Fibroblast of the aortic adventitia (primary cell): ENCODE data around the gene NFIX. TPM values are rescaled to one million over a fixed set of nuclear protein-coding genes. Genes with fewer than 3 reads are reported as not detected.
"Not testable (repeated sequence)": the region's sequence is repeated elsewhere in the genome, so short reads cannot be mapped to it uniquely, and the experiment has no call there.

Experiments used
- DNase-seq: peaks from one replicate; pipeline ENCODE4 v3.0.0-alpha.2; 2010; ENCODE audit warnings: low read depth
- H3K4me3 ChIP-seq: 2 replicates; pipeline ENCODE4 v1.5.1; 2011; ENCODE audit warnings: low read depth, mild to moderate bottlenecking, control low read depth, low read length, moderate library complexity
- CTCF ChIP-seq: IDR thresholded peaks from 2 replicates; pipeline ENCODE4 v1.5.1; 2011; ENCODE audit warnings: mild to moderate bottlenecking, low read length, control low read depth, inconsistent platforms; ENCODE audit not compliant: insufficient read depth
- total RNA-seq: library from RNA; depleted of rRNA; stranded (reverse); fragments of >200 nt; gene quantifications from 2 replicates; pipeline ENCODE4 v1.2.3, GENCODE V29; 2012; ENCODE audit warnings: low replicate concordance

The NFIX gene
- total RNA-seq, 1 donor = 160 TPM

- DNase-seq = no peak
- no peak for TF ChIP-seq CTCF
- no peak overlapping the region for H3K4me3 ChIP-seq
These were observed 40.7 kb upstream of the NFIX start for GRCh38 chr19:12954612-12954962.

GRCh38 chr19:12955575-12955974, 39.7 kb upstream of the NFIX start:
- not testable (repeated sequence) for DNase-seq

GRCh38 chr19:12955996-12956395, 39.3 kb upstream of the NFIX start:
- TF ChIP-seq CTCF = no peak
- H3K4me3 ChIP-seq = peak overlapping the region; percentile 99
- no peak for DNase-seq

More at GRCh38 chr19:12955575-12955974, 39.7 kb upstream of the NFIX start:
- peak overlapping the region; percentile 99 for H3K4me3 ChIP-seq

- no peak for TF ChIP-seq CTCF
- peak within 1 kb of the TSS; percentile 99 for H3K4me3 ChIP-seq
- DNase-seq = peak; percentile 73
These were observed 38.6 kb upstream of the NFIX start, which contains the start of gene GADD45GIP1 for GRCh38 chr19:12956446-12957388. GADD45GIP1 (minus strand) TSS chr19:12957223; CDS start chr19:12957212, 11 bp downstream.

- not testable (repeated sequence) for DNase-seq
- peak overlapping the region; percentile 99 for H3K4me3 ChIP-seq
These were observed 37.8 kb upstream of the NFIX start for GRCh38 chr19:12957389-12957952.

- DNase-seq = no peak
- no peak overlapping the region for H3K4me3 ChIP-seq
- TF ChIP-seq CTCF = no peak
These were observed 35.8 kb upstream of the NFIX start for GRCh38 chr19:12959481-12959880.

- H3K4me3 ChIP-seq = peak overlapping the region; percentile 67
- peak; percentile 87 for TF ChIP-seq CTCF
- DNase-seq = peak; percentile 65
These were observed 30.1 kb upstream of the NFIX start for GRCh38 chr19:12965017-12965811.
